GM10248 (cell line): ENCODE data around the gene GAS7.

Experiments used
- CTCF ChIA-PET: fragments of 300-600 bp; sonication (Branson Sonifier 250); formaldehyde crosslinking; extraction: SDS; loops from one replicate; lab custom pipeline; 2021; ENCODE audit warnings: antibody characterized with exemption; lab: Yijun Ruan, JAX
- POLR2A ChIA-PET: fragments of 350-650 bp; sonication (Branson Sonifier 250); formaldehyde crosslinking; extraction: SDS; loops from one replicate; lab custom pipeline; 2020; ENCODE audit warnings: antibody characterized with exemption; lab: Yijun Ruan, JAX
- DNase-seq: peaks from one replicate; pipeline ENCODE4 v3.0.0; 2012; ENCODE audit errors: extremely low spot score
- CTCF ChIP-seq: IDR thresholded peaks from 2 replicates; pipeline ENCODE4 v1.5.1; 2012; ENCODE audit warnings: mild to moderate bottlenecking, low read depth; ENCODE audit errors: extremely low read depth, missing control alignments, control extremely low read depth

The GAS7 gene

GRCh38 chr17:10120109-10120485 is 78.3 kb downstream of the GAS7 start:
- POLR2A ChIA-PET = no interaction called here

GRCh38 chr17:10119203-10120108 is 79.0 kb downstream of the GAS7 start:
- TF ChIP-seq CTCF = no peak
- ChIA-PET CTCF (interaction anchor here (0.8 to 3.3 kb wide), 4 partner anchors 10 to 107 kb away, joined by 3 to 14 read pairs (median 4); no protein-coding TSS in a partner anchor), POLR2A (no interaction called here)
- no peak for DNase-seq

More at GRCh38 chr17:10120109-10120485, 78.3 kb downstream of the GAS7 start:
- CTCF ChIA-PET = interaction anchor here (0.8 to 3.3 kb wide), 4 partner anchors 9 to 106 kb away, joined by 3 to 14 read pairs (median 4); no protein-coding TSS in a partner anchor
- no peak for TF ChIP-seq CTCF
- DNase-seq = no peak

- CTCF ChIA-PET = interaction anchor here (3.3 kb wide), 1 partner anchor 108 kb away, joined by 14 read pairs; no protein-coding TSS in a partner anchor
- TF ChIP-seq CTCF = no peak
- POLR2A ChIA-PET = no interaction called here
- DNase-seq = no peak
Observed at GRCh38 chr17:10118788-10119130, 79.6 kb downstream of the GAS7 start.

GRCh38 chr17:10117581-10118001 is 80.8 kb downstream of the GAS7 start:
- TF ChIP-seq CTCF = peak; percentile 40
- DNase-seq = peak; percentile 59
- ChIA-PET POLR2A (no interaction called here), CTCF (interaction anchor here (1.1 to 3.3 kb wide), 2 partner anchors 109 to 135 kb away, joined by 4 to 14 read pairs; no protein-coding TSS in a partner anchor)

- ChIA-PET POLR2A (no interaction called here), CTCF (interaction anchor here (1.1 to 2.8 kb wide), 3 partner anchors 109 to 135 kb away, joined by 4 to 15 read pairs (median 5); no protein-coding TSS in a partner anchor)
- no peak for DNase-seq
- no peak for TF ChIP-seq CTCF
Observed at GRCh38 chr17:10116753-10117420, 81.5 kb downstream of the GAS7 start.

GRCh38 chr17:10116267-10116666 is 82.1 kb downstream of the GAS7 start:
- no peak for DNase-seq
- no peak for TF ChIP-seq CTCF
- POLR2A ChIA-PET = no interaction called here
- CTCF ChIA-PET = interaction anchor here (0.7 to 2.8 kb wide), 7 partner anchors 9 to 134 kb away, joined by 3 to 15 read pairs (median 4); no protein-coding TSS in a partner anchor
